ENCODE data around the gene B4GALNT3.

The B4GALNT3 gene

GRCh38 chr12:527729-528128, 68.0 kb downstream of the B4GALNT3 start:
- no peaks in the 10 kb centered on the region for H3K36me3 ChIP-seq (ENCODE audit: control insufficient read depth in 4 of 4, insufficient read depth in 4 of 4, low read length in 3 of 4)
- no peak for DNase-seq
- WGBS (ENCODE audit: insufficient coverage) = 100% methylated on average over 1 of the region's 4 CpGs
- CTCF ChIA-PET = interaction anchor here (1.0 to 1.5 kb wide), 3 partner anchors 9 to 72 kb away, joined by 3 to 4 read pairs (median 3); no protein-coding TSS in a partner anchor
- POLR2A ChIA-PET = no interaction called here
- no peak overlapping the region for H3K27ac ChIP-seq (ENCODE audit: insufficient read depth in 1 of 2, low read depth in 1 of 2, low read length in 2 of 2, poor library complexity in 1 of 2, severe bottlenecking in 2 of 2)
- peaks cover 0 to 7% (median 0%) of the 10 kb centered on the region in 4 experiments for H3K4me1 ChIP-seq (ENCODE audit: control extremely low read depth in 1 of 4, control insufficient read depth in 4 of 4, insufficient read depth in 4 of 4, low read length in 3 of 4)
- peaks cover 2 to 26% (median 18%) of the 10 kb centered on the region in 5 experiments for H3K9me3 ChIP-seq (ENCODE audit: control extremely low read depth in 1 of 5, control insufficient read depth in 4 of 5, insufficient read depth in 2 of 5, low read depth in 1 of 5, low read length in 4 of 5)
- no peaks in the 10 kb centered on the region for H3K27me3 ChIP-seq (replicated peaks in 2 of 5; ENCODE audit: control insufficient read depth in 4 of 5, insufficient read depth in 5 of 5, low read length in 4 of 5)
- no peak overlapping the region for H3K4me3 ChIP-seq (ENCODE audit: control insufficient read depth in 1 of 7, extremely low read depth in 1 of 7, insufficient read depth in 4 of 7, low read depth in 2 of 7, low read length in 6 of 7)

- Histone ChIP-seq H3K9me3 (ENCODE audit: control extremely low read depth in 1 of 5, control insufficient read depth in 4 of 5, insufficient read depth in 2 of 5, low read depth in 1 of 5, low read length in 4 of 5) (peaks cover 2 to 27% (median 18%) of the 10 kb centered on the region in 5 experiments), H3K4me3 (ENCODE audit: control insufficient read depth in 1 of 7, extremely low read depth in 1 of 7, insufficient read depth in 4 of 7, low read depth in 2 of 7, low read length in 6 of 7) (no peak overlapping the region), H3K4me1 (ENCODE audit: control extremely low read depth in 1 of 4, control insufficient read depth in 4 of 4, insufficient read depth in 4 of 4, low read length in 3 of 4) (peaks cover 0 to 7% (median 0%) of the 10 kb centered on the region in 4 experiments), H3K36me3 (ENCODE audit: control insufficient read depth in 4 of 4, insufficient read depth in 4 of 4, low read length in 3 of 4) (no peaks in the 10 kb centered on the region), H3K27ac (ENCODE audit: insufficient read depth in 1 of 2, low read depth in 1 of 2, low read length in 2 of 2, poor library complexity in 1 of 2, severe bottlenecking in 2 of 2) (no peak overlapping the region), H3K27me3 (replicated peaks in 2 of 5; ENCODE audit: control insufficient read depth in 4 of 5, insufficient read depth in 5 of 5, low read length in 4 of 5) (no peaks in the 10 kb centered on the region)
- WGBS (ENCODE audit: insufficient coverage) = 96% methylated on average over 6 of the region's 6 CpGs
- POLR2A ChIA-PET = no interaction called here
- CTCF ChIA-PET = interaction anchor here (1.4 to 1.5 kb wide), 2 partner anchors 14 to 77 kb away, joined by 5 to 7 read pairs; no protein-coding TSS in a partner anchor
- no peak for DNase-seq
Observed at GRCh38 chr12:530308-530707, 70.6 kb downstream of the B4GALNT3 start.

- no peak overlapping the region for H3K4me3 ChIP-seq (ENCODE audit: control insufficient read depth in 1 of 7, extremely low read depth in 1 of 7, insufficient read depth in 4 of 7, low read depth in 2 of 7, low read length in 6 of 7)
- CTCF ChIA-PET = interaction anchor here (1.4 to 1.5 kb wide), 2 partner anchors 14 to 78 kb away, joined by 5 to 7 read pairs; no protein-coding TSS in a partner anchor
- H3K27me3 ChIP-seq (replicated peaks in 2 of 5; ENCODE audit: control insufficient read depth in 4 of 5, insufficient read depth in 5 of 5, low read length in 4 of 5) = peaks cover 0 to 5% (median 0%) of the 10 kb centered on the region in 5 experiments
- 98% methylated on average over 6 of the region's 6 CpGs for WGBS (ENCODE audit: insufficient coverage)
- DNase-seq = no peak
- POLR2A ChIA-PET = no interaction called here
- H3K9me3 ChIP-seq (ENCODE audit: control extremely low read depth in 1 of 5, control insufficient read depth in 4 of 5, insufficient read depth in 2 of 5, low read depth in 1 of 5, low read length in 4 of 5) = peaks cover 2 to 27% (median 18%) of the 10 kb centered on the region in 5 experiments
- H3K36me3 ChIP-seq (ENCODE audit: control insufficient read depth in 4 of 4, insufficient read depth in 4 of 4, low read length in 3 of 4) = no peaks in the 10 kb centered on the region
- H3K27ac ChIP-seq (ENCODE audit: insufficient read depth in 1 of 2, low read depth in 1 of 2, low read length in 2 of 2, poor library complexity in 1 of 2, severe bottlenecking in 2 of 2) = no peak overlapping the region
- H3K4me1 ChIP-seq (ENCODE audit: control extremely low read depth in 1 of 4, control insufficient read depth in 4 of 4, insufficient read depth in 4 of 4, low read length in 3 of 4) = peaks cover 0 to 6% (median 0%) of the 10 kb centered on the region in 4 experiments
Observed at GRCh38 chr12:530821-531220, 71.1 kb downstream of the B4GALNT3 start.

GRCh38 chr12:531951-532585, 72.3 kb downstream of the B4GALNT3 start:
- peaks cover 0 to 8% (median 0%) of the 10 kb centered on the region in 5 experiments for H3K27me3 ChIP-seq (replicated peaks in 2 of 5; ENCODE audit: control insufficient read depth in 4 of 5, insufficient read depth in 5 of 5, low read length in 4 of 5)
- H3K9me3 ChIP-seq (ENCODE audit: control extremely low read depth in 1 of 5, control insufficient read depth in 4 of 5, insufficient read depth in 2 of 5, low read depth in 1 of 5, low read length in 4 of 5) = peaks cover 2 to 27% (median 18%) of the 10 kb centered on the region in 5 experiments
- no peak overlapping the region for H3K4me3 ChIP-seq (ENCODE audit: control insufficient read depth in 1 of 7, extremely low read depth in 1 of 7, insufficient read depth in 4 of 7, low read depth in 2 of 7, low read length in 6 of 7)
- H3K36me3 ChIP-seq (ENCODE audit: control insufficient read depth in 4 of 4, insufficient read depth in 4 of 4, low read length in 3 of 4) = no peaks in the 10 kb centered on the region
- ChIA-PET CTCF (interaction anchor here (0.7 to 13.5 kb wide), 5 partner anchors 12 to 80 kb away, joined by 3 to 132 read pairs (median 5); no protein-coding TSS in a partner anchor), POLR2A (no interaction called here)
- H3K4me1 ChIP-seq (ENCODE audit: control extremely low read depth in 1 of 4, control insufficient read depth in 4 of 4, insufficient read depth in 4 of 4, low read length in 3 of 4) = no peaks in the 10 kb centered on the region
- no peak for DNase-seq
- no peak overlapping the region for H3K27ac ChIP-seq (ENCODE audit: insufficient read depth in 1 of 2, low read depth in 1 of 2, low read length in 2 of 2, poor library complexity in 1 of 2, severe bottlenecking in 2 of 2)
- WGBS (ENCODE audit: insufficient coverage) = 89% methylated on average over 3 of the region's 3 CpGs

- POLR2A ChIA-PET = no interaction called here
- Histone ChIP-seq H3K9me3 (ENCODE audit: control extremely low read depth in 1 of 5, control insufficient read depth in 4 of 5, insufficient read depth in 2 of 5, low read depth in 1 of 5, low read length in 4 of 5) (peaks cover 2 to 27% (median 18%) of the 10 kb centered on the region in 5 experiments), H3K36me3 (ENCODE audit: control insufficient read depth in 4 of 4, insufficient read depth in 4 of 4, low read length in 3 of 4) (no peaks in the 10 kb centered on the region), H3K27ac (ENCODE audit: insufficient read depth in 1 of 2, low read depth in 1 of 2, low read length in 2 of 2, poor library complexity in 1 of 2, severe bottlenecking in 2 of 2) (no peak overlapping the region), H3K4me1 (ENCODE audit: control extremely low read depth in 1 of 4, control insufficient read depth in 4 of 4, insufficient read depth in 4 of 4, low read length in 3 of 4) (no peaks in the 10 kb centered on the region), H3K27me3 (replicated peaks in 2 of 5; ENCODE audit: control insufficient read depth in 4 of 5, insufficient read depth in 5 of 5, low read length in 4 of 5) (peaks cover 0 to 8% (median 0%) of the 10 kb centered on the region in 5 experiments), H3K4me3 (ENCODE audit: control insufficient read depth in 1 of 7, extremely low read depth in 1 of 7, insufficient read depth in 4 of 7, low read depth in 2 of 7, low read length in 6 of 7) (no peak overlapping the region)
- CTCF ChIA-PET = interaction anchor here (1.6 to 13.5 kb wide), 3 partner anchors 12 to 80 kb away, joined by 5 to 132 read pairs (median 15); no protein-coding TSS in a partner anchor
- 96% methylated on average over 6 of the region's 9 CpGs for WGBS (ENCODE audit: insufficient coverage)
- DNase-seq = no peak
Observed at GRCh38 chr12:532908-533565, 73.3 kb downstream of the B4GALNT3 start.

- H3K27ac ChIP-seq (ENCODE audit: insufficient read depth in 1 of 2, low read depth in 1 of 2, low read length in 2 of 2, poor library complexity in 1 of 2, severe bottlenecking in 2 of 2) = no peak overlapping the region
- no peak overlapping the region for H3K4me3 ChIP-seq (ENCODE audit: control insufficient read depth in 1 of 7, extremely low read depth in 1 of 7, insufficient read depth in 4 of 7, low read depth in 2 of 7, low read length in 6 of 7)
- CTCF ChIA-PET = interaction anchor here (1.6 to 13.5 kb wide), 3 partner anchors 11 to 81 kb away, joined by 5 to 132 read pairs (median 15); no protein-coding TSS in a partner anchor
- peaks cover 2 to 27% (median 16%) of the 10 kb centered on the region in 5 experiments for H3K9me3 ChIP-seq (ENCODE audit: control extremely low read depth in 1 of 5, control insufficient read depth in 4 of 5, insufficient read depth in 2 of 5, low read depth in 1 of 5, low read length in 4 of 5)
- H3K36me3 ChIP-seq (ENCODE audit: control insufficient read depth in 4 of 4, insufficient read depth in 4 of 4, low read length in 3 of 4) = no peaks in the 10 kb centered on the region
- POLR2A ChIA-PET = no interaction called here
- peaks cover 0 to 5% (median 2%) of the 10 kb centered on the region in 4 experiments for H3K4me1 ChIP-seq (ENCODE audit: control extremely low read depth in 1 of 4, control insufficient read depth in 4 of 4, insufficient read depth in 4 of 4, low read length in 3 of 4)
- peaks cover 0 to 8% (median 0%) of the 10 kb centered on the region in 5 experiments for H3K27me3 ChIP-seq (replicated peaks in 2 of 5; ENCODE audit: control insufficient read depth in 4 of 5, insufficient read depth in 5 of 5, low read length in 4 of 5)
- WGBS (ENCODE audit: insufficient coverage) = 97% methylated on average over 11 of the region's 14 CpGs
- no peak for DNase-seq
Observed at GRCh38 chr12:533718-534117, 74.0 kb downstream of the B4GALNT3 start.
